ENCODE results near the gene HTRA3.

- TF ChIP-seq EZH2phosphoT487 (conservative IDR thresholded peaks at IDR 0.05; ENCODE audit: low read length) (no peak), CTCF (IDR thresholded peaks at IDR 0.05; ENCODE audit: insufficient read depth, low read length, poor library complexity, severe bottlenecking) (no peak)
These were observed 3.0 kb upstream of the HTRA3 start for GRCh38 chr4:8266508-8266907.

Data from SU-DHL-6 (cell line).